ENCODE data around the gene MCU.
"Not testable (repeated sequence)": the region's sequence is repeated elsewhere in the genome, so short reads cannot be mapped to it uniquely, and the experiment has no call there.

Gene MCU

DNA sequence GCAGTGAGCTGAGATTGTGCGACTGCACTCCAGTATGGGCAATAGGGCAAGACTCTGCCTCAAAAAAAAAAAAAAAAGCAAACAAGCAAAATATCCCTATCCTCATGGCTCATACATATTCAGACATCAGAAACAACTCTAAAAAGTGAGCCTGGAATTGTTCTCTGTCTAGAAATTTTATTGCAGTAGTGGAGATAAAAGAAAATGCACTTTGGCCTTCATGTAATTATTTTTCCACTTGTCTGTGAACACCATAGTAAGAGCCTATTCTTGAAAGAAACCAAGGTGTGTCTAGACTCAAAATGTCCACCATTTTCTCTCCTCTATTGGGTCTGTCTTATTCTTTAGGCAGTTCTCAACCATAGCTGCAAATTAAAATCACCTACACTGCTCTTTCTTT is 30.5 kb upstream of the MCU start:
- FAIRE-seq (no peak), DNase-seq (ENCODE audit: insufficient read length) (no peak)
- no peak for TF ChIP-seq POLR2A (IDR thresholded peaks at IDR 0.05; ENCODE audit: low read depth, low read length)
- TF ChIP-seq POLR2AphosphoS5 (IDR thresholded peaks at IDR 0.05; ENCODE audit: low read depth, low read length), result no peak
- TF ChIP-seq TAF1 (IDR thresholded peaks at IDR 0.05; ENCODE audit: borderline replicate concordance, low read depth, low read length), result no peak

DNA sequence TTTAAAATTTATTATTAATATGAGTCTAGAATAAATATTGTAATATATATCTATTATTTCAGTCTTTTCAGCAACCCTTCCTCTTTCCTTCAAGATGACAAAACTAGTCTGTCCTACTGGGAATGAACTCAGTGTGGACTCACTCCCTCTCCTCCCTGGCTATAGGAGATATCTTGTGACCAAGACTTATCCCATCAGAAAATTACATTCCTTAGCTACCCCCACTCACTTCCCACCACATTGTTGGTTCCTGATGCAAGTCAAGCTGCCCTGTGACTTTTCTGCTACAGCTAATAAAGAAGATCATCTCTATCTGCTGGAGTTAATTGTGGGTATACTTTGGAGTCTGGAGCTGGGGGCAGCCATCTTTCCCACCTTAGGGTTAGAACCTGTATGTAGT is 28.0 kb upstream of the MCU start:
- TF ChIP-seq TAF1 (IDR thresholded peaks at IDR 0.05; ENCODE audit: borderline replicate concordance, low read depth, low read length), result no peak
- FAIRE-seq (no peak), DNase-seq (ENCODE audit: insufficient read length) (no peak)

DNA sequence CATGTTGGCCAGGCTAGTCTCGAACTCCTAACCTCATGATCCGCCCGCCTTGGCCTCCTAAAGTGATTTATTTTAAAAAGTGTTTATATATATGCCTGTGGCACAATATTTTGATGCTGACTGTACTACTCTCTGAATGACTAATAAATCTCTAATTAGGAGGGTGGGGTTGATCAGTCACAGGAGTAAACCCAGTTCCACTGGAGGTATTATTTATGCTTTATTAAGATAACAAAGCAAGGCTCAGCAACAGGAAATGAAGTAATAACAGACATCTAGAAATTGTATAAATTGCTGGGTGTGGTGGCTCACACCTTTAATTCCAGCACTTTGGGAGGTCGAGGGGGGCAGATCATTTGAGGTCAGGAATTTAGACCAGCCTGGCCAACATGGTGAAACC is 26.0 kb upstream of the MCU start:
- FAIRE-seq, result no peak

DNA sequence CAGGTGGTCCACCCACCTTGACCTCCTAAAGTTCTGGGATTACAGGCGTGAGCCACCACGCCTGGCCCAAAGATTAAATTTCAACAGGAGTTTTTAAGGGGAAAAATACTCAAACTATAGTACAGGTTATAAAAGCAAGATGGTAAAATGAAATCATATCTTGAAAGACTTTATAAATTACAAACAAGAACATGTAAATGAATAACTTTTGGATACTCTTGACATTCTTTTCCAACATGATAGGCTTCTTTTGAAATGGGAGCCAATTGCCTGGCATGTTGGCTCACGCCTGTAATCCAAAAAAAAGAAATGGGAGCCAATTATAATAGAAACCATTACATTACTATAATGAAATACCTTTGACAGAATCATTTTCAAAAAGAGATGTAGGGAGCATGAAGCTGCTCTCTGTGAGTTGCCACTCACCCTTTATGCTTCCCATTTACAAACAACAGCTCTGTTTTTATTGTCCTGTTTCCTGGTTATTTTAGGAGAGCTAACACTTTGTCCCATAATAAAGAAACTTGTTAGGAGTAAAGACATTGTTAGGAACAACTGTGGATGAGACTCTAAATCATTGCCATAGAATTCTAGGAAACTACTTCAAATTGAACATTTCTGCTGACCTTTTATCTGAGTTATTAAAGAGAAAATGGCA is 24.6 kb upstream of the MCU start:
- DNase-seq (ENCODE audit: insufficient read length), result no peak
- FAIRE-seq, result no peak
- TF ChIP-seq POLR2AphosphoS5 (IDR thresholded peaks at IDR 0.05; ENCODE audit: low read depth, low read length) (no peak), TAF1 (IDR thresholded peaks at IDR 0.05; ENCODE audit: borderline replicate concordance, low read depth, low read length) (no peak)

More for the DNA sequence above, 26.0 kb upstream of the MCU start:
- DNase-seq (ENCODE audit: insufficient read length), result no peak
- no peak for TF ChIP-seq POLR2AphosphoS5 (IDR thresholded peaks at IDR 0.05; ENCODE audit: low read depth, low read length)
- TF ChIP-seq POLR2A (IDR thresholded peaks at IDR 0.05; ENCODE audit: low read depth, low read length), result no peak
- no peak for TF ChIP-seq TAF1 (IDR thresholded peaks at IDR 0.05; ENCODE audit: borderline replicate concordance, low read depth, low read length)

DNA sequence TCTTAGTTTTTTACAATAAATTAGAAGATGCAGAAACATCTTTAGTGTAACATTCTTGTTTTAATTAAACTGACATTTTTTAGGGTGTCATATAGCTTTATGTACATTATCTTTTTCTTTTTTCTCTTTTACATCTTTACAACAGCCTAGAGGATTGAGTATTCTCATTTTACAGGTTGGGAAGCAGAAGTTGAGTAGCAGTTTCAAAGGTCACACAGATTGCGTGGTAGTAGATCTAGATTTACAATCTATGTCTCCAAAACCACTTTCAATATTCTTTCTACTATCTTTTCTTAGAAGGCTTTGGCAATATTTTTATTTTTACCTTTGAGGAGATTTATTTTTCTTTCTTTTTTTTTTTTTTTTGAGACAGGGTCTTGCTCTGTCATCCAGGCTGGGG is 18.7 kb upstream of the MCU start:
- no peak for FAIRE-seq
- DNase-seq (ENCODE audit: insufficient read length), result no peak
- TF ChIP-seq TAF1 (IDR thresholded peaks at IDR 0.05; ENCODE audit: borderline replicate concordance, low read depth, low read length) (no peak), POLR2AphosphoS5 (IDR thresholded peaks at IDR 0.05; ENCODE audit: low read depth, low read length) (no peak), POLR2A (IDR thresholded peaks at IDR 0.05; ENCODE audit: low read depth, low read length) (no peak)

DNA sequence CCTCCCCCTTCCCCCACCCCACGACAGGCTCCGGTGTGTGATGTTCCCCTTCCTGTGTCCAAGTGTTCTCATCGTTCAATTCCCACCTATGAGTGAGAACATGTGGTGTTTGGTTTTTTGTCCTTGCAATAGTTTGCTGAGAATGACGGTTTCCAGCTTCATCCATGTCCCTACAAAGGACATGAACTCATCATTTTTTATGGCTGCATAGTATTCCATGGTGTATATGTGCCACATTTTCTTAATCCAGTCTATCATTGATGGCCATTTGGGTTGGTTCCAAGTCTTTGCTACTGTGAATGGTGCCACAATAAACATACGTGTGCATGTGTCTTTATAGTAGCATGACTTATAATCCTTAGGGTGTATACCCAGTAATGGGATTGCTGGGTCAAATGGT is 17.8 kb upstream of the MCU start:
- not testable (repeated sequence) for FAIRE-seq; DNase-seq (ENCODE audit: insufficient read length)

DNA sequence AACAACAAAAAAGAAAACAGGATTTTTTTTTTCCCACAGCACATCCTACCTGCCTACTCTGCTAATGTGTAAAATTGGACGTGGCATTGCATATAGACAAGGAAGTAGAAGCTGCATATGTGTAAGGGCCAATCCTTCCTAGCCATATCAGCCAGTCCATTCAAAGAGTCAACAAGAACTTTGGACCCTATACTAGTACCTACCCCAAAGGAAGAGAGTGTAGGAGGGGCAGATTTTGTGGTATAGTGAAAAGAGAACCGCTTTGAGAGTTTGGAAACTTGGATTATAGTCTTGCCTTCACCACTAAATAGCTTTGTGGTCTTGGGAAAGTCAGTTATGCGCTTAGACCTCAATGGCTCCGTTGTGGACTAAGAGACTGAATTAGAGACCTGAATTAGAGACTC is 12.1 kb upstream of the MCU start:
- TF ChIP-seq POLR2A (IDR thresholded peaks at IDR 0.05; ENCODE audit: low read depth, low read length), result no peak
- TF ChIP-seq POLR2AphosphoS5 (IDR thresholded peaks at IDR 0.05; ENCODE audit: low read depth, low read length), result no peak
- no peak for TF ChIP-seq TAF1 (IDR thresholded peaks at IDR 0.05; ENCODE audit: borderline replicate concordance, low read depth, low read length)
- no peak for FAIRE-seq
- no peak for DNase-seq (ENCODE audit: insufficient read length)

DNA sequence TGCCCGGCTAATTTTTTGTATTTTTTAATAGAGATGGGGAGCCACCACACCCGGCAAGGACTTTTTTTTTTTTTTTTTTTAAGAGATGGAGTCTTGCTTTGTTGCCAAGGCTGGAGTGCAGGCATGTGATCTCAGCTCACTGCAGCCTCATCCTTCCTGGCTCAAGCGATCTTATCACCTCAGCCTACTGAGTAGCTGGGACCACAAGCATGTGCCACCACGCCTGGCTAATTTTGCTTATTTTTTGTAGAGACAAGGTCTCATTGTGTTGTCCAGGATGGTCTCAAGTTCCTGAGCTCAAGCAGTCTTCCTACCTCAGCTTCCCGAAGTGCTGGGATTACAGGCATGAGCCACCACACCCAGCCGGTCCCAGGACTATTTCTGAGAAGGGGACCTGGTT is 9.3 kb upstream of the MCU start:
- TF ChIP-seq POLR2A (IDR thresholded peaks at IDR 0.05; ENCODE audit: low read depth, low read length) (no peak), POLR2AphosphoS5 (IDR thresholded peaks at IDR 0.05; ENCODE audit: low read depth, low read length) (no peak), TAF1 (IDR thresholded peaks at IDR 0.05; ENCODE audit: borderline replicate concordance, low read depth, low read length) (no peak)
- DNase-seq (ENCODE audit: insufficient read length), result no peak
- FAIRE-seq, result no peak

DNA sequence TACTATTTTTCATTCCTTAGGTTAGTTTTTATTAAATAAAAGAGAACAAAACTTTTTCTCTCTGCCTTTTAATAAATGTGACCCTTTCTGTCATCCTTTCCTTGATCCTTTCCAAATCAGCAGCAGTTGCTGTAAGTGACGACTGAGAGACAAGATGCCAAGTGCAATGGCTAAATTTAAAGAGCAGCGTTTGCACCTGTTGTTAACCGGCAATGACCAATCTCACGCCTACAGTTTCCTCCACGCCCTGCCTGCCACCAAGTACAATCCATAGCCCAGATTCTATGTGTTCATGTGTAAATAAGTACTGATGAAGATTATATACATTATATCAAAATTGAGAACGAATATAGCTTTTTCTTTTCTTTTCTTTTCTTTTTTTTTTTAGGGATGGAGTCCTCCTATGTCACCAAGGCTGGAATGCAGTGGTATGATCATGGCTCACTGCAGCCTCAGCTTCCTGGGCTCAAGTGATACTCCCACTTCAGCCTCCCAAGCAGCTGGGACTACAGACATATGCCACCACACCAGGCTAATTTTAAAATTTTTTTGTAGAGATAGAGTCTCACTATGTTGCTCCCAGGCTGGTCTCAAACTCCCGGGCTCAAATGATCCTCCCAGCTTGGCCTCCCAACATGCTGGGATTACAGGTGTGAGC is 6.5 kb upstream of the MCU start:
- FAIRE-seq (no peak), DNase-seq (ENCODE audit: insufficient read length) (peak; percentile 22)
- TF ChIP-seq TAF1 (IDR thresholded peaks at IDR 0.05; ENCODE audit: borderline replicate concordance, low read depth, low read length) (no peak), POLR2A (IDR thresholded peaks at IDR 0.05; ENCODE audit: low read depth, low read length) (no peak), POLR2AphosphoS5 (IDR thresholded peaks at IDR 0.05; ENCODE audit: low read depth, low read length) (no peak)

DNA sequence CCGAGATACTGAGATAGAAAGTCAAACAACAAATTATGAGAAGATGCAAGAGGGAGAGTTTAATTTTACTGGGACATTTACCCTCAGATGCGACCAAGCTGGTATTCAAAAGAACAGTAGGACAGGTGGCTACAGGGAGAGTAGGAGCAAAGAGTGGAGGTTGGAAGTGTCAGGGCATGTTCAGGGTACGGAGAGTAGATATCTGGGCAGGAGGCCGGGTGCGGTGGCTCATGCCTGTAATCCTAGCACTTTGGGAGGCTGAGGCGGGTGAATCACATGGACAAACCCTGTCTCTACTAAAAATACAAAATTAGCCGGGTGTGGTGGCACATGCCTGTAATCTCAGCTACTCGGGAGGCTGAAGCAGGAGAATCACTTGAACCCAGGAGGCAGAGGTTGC is 5.5 kb upstream of the MCU start:
- not testable (repeated sequence) for DNase-seq (ENCODE audit: insufficient read length); FAIRE-seq

DNA sequence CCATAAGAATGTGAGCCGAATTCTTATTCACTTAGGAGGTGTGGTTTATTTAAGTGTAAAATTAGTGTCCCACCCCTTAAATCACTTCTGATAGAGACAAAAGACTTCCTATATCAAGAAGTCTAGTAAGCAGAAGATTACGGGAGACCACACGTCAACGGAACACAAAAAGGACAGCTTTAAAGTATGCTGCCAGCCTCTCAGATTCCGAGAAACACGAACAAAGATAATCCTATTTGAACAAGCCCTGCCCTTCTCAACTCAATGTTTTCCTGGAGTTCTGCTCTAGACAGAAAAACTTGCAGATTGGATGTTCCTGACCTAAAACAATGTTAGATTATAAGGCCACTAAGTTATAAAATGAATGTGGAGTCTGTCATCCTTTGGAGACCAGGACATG is 4.9 kb upstream of the MCU start:
- TF ChIP-seq POLR2AphosphoS5 (IDR thresholded peaks at IDR 0.05; ENCODE audit: low read depth, low read length), result no peak
- TF ChIP-seq POLR2A (IDR thresholded peaks at IDR 0.05; ENCODE audit: low read depth, low read length), result no peak
- TF ChIP-seq TAF1 (IDR thresholded peaks at IDR 0.05; ENCODE audit: borderline replicate concordance, low read depth, low read length), result no peak
- no peak for DNase-seq (ENCODE audit: insufficient read length)
- no peak for FAIRE-seq

DNA sequence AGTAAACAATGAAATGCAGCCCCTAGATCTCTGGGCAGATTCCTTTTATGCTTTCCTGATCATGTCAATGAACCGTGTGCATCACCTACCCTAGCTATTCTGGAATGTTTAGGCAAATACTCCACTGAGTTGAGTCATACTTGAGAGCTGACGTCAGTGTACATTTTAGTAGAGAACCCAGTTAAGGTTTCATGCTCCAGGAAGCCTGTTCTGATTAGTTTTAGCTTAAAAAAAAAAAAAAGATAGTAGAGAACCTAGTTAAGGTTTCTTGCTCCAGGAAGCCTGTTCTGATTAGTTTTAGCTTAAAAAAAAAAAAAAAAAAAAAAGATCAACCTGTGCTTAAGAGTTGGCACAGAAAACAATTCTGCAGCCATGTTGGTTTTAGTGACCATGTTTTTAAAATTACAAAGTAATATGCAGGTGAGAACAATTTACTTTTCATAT is 3.7 kb upstream of the MCU start:
- DNase-seq (ENCODE audit: insufficient read length) (no peak), FAIRE-seq (peak; percentile 63)
- TF ChIP-seq TAF1 (IDR thresholded peaks at IDR 0.05; ENCODE audit: borderline replicate concordance, low read depth, low read length) (no peak), POLR2AphosphoS5 (IDR thresholded peaks at IDR 0.05; ENCODE audit: low read depth, low read length) (no peak), POLR2A (IDR thresholded peaks at IDR 0.05; ENCODE audit: low read depth, low read length) (no peak)

DNA sequence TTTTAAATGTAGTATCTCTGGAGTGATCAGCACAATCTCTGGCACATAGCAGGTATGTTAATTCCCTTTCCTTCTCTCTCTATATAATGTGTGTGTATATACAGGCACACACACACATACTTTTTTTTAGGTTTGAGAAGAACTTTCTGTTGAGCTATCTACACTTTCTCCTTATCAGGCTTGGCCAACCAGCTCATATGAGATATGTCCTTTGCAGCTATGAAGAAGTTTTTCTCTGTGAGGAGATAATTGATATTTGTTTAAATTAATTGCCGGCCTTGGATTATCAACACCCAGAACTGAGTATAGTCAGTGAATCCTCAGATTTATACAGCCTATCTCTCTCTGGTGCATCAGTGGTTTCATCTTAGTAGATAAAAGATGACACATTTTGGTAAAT is 2.3 kb upstream of the MCU start:
- DNase-seq (ENCODE audit: insufficient read length) (no peak), FAIRE-seq (no peak)
- TF ChIP-seq TAF1 (IDR thresholded peaks at IDR 0.05; ENCODE audit: borderline replicate concordance, low read depth, low read length) (no peak), POLR2A (IDR thresholded peaks at IDR 0.05; ENCODE audit: low read depth, low read length) (no peak), POLR2AphosphoS5 (IDR thresholded peaks at IDR 0.05; ENCODE audit: low read depth, low read length) (no peak)

Measured in GM12892 (cell line).